ENCODE measurements around the gene CDKN2A.

CDKN2A gene

GRCh38 chr9:21982391-21982790, 11.8 kb downstream of the CDKN2A start:
- TF ChIP-seq, protein P1, sequence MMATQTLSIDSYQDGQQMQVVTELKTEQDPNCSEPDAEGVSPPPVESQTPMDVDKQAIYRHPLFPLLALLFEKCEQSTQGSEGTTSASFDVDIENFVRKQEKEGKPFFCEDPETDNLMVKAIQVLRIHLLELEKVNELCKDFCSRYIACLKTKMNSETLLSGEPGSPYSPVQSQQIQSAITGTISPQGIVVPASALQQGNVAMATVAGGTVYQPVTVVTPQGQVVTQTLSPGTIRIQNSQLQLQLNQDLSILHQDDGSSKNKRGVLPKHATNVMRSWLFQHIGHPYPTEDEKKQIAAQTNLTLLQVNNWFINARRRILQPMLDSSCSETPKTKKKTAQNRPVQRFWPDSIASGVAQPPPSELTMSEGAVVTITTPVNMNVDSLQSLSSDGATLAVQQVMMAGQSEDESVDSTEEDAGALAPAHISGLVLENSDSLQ (IDR thresholded peaks at IDR 0.05), result no peak
- TF ChIP-seq HDGF (IDR thresholded peaks at IDR 0.05; ENCODE audit: borderline replicate concordance), result no peak
- ChIA-PET POLR2A (interaction anchor here (1.3 kb wide), 1 partner anchor 27 kb away, joined by 4 read pairs; the partner anchor contains the start of gene CDKN2B), CTCF (no interaction called here)
- DNase-seq (ENCODE audit: extremely low spot score), result no peak

GRCh38 chr9:21976334-21976875, 17.8 kb downstream of the CDKN2A start:
- POLR2A ChIA-PET, result interaction anchor here (1.0 to 1.6 kb wide), 3 partner anchors 18 to 32 kb away, joined by 3 to 4 read pairs (median 4); partner anchors contain the start of genes CDKN2A, CDKN2B and CDKN2B-AS1
- no peak for TF ChIP-seq FOXA1 (IDR thresholded peaks at IDR 0.05)
- no peak for TF ChIP-seq SP1 (IDR thresholded peaks at IDR 0.05)
- TF ChIP-seq L3MBTL2 (conservative IDR thresholded peaks at IDR 0.05), result no peak
- TF ChIP-seq ZNF384 (IDR thresholded peaks at IDR 0.05), result no peak
- TF ChIP-seq SUZ12 (IDR thresholded peaks at IDR 0.05), result no peak
- no peak for TF ChIP-seq BHLHE40 (IDR thresholded peaks at IDR 0.05; ENCODE audit: borderline replicate concordance)
- no peak for TF ChIP-seq CTBP1 (IDR thresholded peaks at IDR 0.05; ENCODE audit: borderline replicate concordance)
- no peak for TF ChIP-seq ELF4 (IDR thresholded peaks at IDR 0.05)
- TF ChIP-seq HDGF (IDR thresholded peaks at IDR 0.05; ENCODE audit: borderline replicate concordance), result no peak
- TF ChIP-seq ARNT (IDR thresholded peaks at IDR 0.05), result no peak
- no peak for TF ChIP-seq LEF1 (IDR thresholded peaks at IDR 0.05; ENCODE audit: borderline replicate concordance)
- TF ChIP-seq, protein P1 (IDR thresholded peaks at IDR 0.05), result no peak
- TF ChIP-seq FOXK2 (IDR thresholded peaks at IDR 0.05), result no peak
- TF ChIP-seq NFRKB (IDR thresholded peaks at IDR 0.05), result no peak
- TF ChIP-seq FOXM1 (IDR thresholded peaks at IDR 0.05; ENCODE audit: borderline replicate concordance), result no peak
- TF ChIP-seq TARDBP (IDR thresholded peaks at IDR 0.05), result no peak

DNA sequence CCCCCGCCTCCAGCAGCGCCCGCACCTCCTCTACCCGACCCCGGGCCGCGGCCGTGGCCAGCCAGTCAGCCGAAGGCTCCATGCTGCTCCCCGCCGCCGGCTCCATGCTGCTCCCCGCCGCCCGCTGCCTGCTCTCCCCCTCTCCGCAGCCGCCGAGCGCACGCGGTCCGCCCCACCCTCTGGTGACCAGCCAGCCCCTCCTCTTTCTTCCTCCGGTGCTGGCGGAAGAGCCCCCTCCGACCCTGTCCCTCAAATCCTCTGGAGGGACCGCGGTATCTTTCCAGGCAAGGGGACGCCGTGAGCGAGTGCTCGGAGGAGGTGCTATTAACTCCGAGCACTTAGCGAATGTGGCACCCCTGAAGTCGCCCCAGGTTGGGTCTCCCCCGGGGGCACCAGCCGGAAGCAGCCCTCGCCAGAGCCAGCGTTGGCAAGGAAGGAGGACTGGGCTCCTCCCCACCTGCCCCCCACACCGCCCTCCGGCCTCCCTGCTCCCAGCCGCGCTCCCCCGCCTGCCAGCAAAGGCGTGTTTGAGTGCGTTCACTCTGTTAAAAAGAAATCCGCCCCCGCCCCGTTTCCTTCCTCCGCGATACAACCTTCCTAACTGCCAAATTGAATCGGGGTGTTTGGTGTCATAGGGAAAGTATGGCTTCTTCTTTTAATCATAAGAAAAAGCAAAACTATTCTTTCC, 19.3 kb downstream of the CDKN2A start:
- TF ChIP-seq FOXA1 (IDR thresholded peaks at IDR 0.05) (no peak), BHLHE40 (IDR thresholded peaks at IDR 0.05; ENCODE audit: borderline replicate concordance) (no peak), NFRKB (IDR thresholded peaks at IDR 0.05) (no peak), FOXK2 (IDR thresholded peaks at IDR 0.05) (no peak), SP1 (IDR thresholded peaks at IDR 0.05) (no peak), FOXM1 (IDR thresholded peaks at IDR 0.05; ENCODE audit: borderline replicate concordance) (no peak), L3MBTL2 (conservative IDR thresholded peaks at IDR 0.05) (peak; percentile 80), LEF1 (IDR thresholded peaks at IDR 0.05; ENCODE audit: borderline replicate concordance) (no peak), ZNF384 (IDR thresholded peaks at IDR 0.05) (no peak), ARNT (IDR thresholded peaks at IDR 0.05) (no peak), SUZ12 (IDR thresholded peaks at IDR 0.05) (no peak)
- TF ChIP-seq, protein P1 (IDR thresholded peaks at IDR 0.05), result peak; percentile 79
- CTCF ChIA-PET, result no interaction called here
- DNase-seq (ENCODE audit: extremely low spot score), result peak; percentile 74
- POLR2A ChIA-PET, result no interaction called here

More at GRCh38 chr9:21976334-21976875, 17.8 kb downstream of the CDKN2A start:
- no peak for DNase-seq (ENCODE audit: extremely low spot score)
- CTCF ChIA-PET, result no interaction called here

- peak; percentile 49 for DNase-seq (ENCODE audit: extremely low spot score)
- ChIA-PET POLR2A (no interaction called here), CTCF (no interaction called here)
- TF ChIP-seq TARDBP (IDR thresholded peaks at IDR 0.05) (no peak), HDGF (IDR thresholded peaks at IDR 0.05; ENCODE audit: borderline replicate concordance) (no peak), L3MBTL2 (conservative IDR thresholded peaks at IDR 0.05) (no peak), NFRKB (IDR thresholded peaks at IDR 0.05) (no peak)
Measured at GRCh38 chr9:21974343-21974721, 19.9 kb downstream of the CDKN2A start.

- POLR2A ChIA-PET, result no interaction called here
- CTCF ChIA-PET, result no interaction called here
- no peak for DNase-seq (ENCODE audit: extremely low spot score)
- TF ChIP-seq FOXK2 (IDR thresholded peaks at IDR 0.05), result no peak
- no peak for TF ChIP-seq FOXM1 (IDR thresholded peaks at IDR 0.05; ENCODE audit: borderline replicate concordance)
- no peak for TF ChIP-seq FOXA1 (IDR thresholded peaks at IDR 0.05)
- no peak for TF ChIP-seq NFRKB (IDR thresholded peaks at IDR 0.05)
- no peak for TF ChIP-seq BHLHE40 (IDR thresholded peaks at IDR 0.05; ENCODE audit: borderline replicate concordance)
- no peak for TF ChIP-seq ELF4 (IDR thresholded peaks at IDR 0.05)
- no peak for TF ChIP-seq LEF1 (IDR thresholded peaks at IDR 0.05; ENCODE audit: borderline replicate concordance)
- TF ChIP-seq HDGF (IDR thresholded peaks at IDR 0.05; ENCODE audit: borderline replicate concordance), result no peak
- TF ChIP-seq SUZ12 (IDR thresholded peaks at IDR 0.05), result no peak
- TF ChIP-seq, protein P1 (IDR thresholded peaks at IDR 0.05), result no peak
- TF ChIP-seq CTBP1 (IDR thresholded peaks at IDR 0.05; ENCODE audit: borderline replicate concordance), result no peak
- TF ChIP-seq ARNT (IDR thresholded peaks at IDR 0.05), result no peak
- no peak for TF ChIP-seq SP1 (IDR thresholded peaks at IDR 0.05)
- TF ChIP-seq ZNF384 (IDR thresholded peaks at IDR 0.05), result no peak
- no peak for TF ChIP-seq TARDBP (IDR thresholded peaks at IDR 0.05)
- TF ChIP-seq L3MBTL2 (conservative IDR thresholded peaks at IDR 0.05), result no peak
Measured at GRCh38 chr9:21972361-21972760, 21.8 kb downstream of the CDKN2A start.
